Measurements from ENCODE around the gene UBE3B.

GRCh38 chr12:109464642-109465351 is 12.6 kb upstream of the UBE3B start:
- TF ChIP-seq CTCF (conservative IDR thresholded peaks at IDR 0.05) = no peak
- TF ChIP-seq EZH2 (IDR thresholded peaks at IDR 0.05; ENCODE audit: low read depth) = no peak

Data from PC-9 (cell line).